Heart right ventricle (tissue), 16 donors: ENCODE data around the gene ACTN4. TPM values are rescaled to one million over a fixed set of nuclear protein-coding genes. Genes with fewer than 3 reads are reported as not detected.

Experiments
- ATAC-seq, 8 donors: fragments of 200-7000 bp; cut with Tn5 transposase; one replicate each; pipeline ENCODE4 v1.9.1; 2020; ENCODE audit warnings: mild to moderate bottlenecking in 8 of 8, moderate library complexity in 8 of 8, moderate number of reproducible peaks in 1 of 8
- DNase-seq, 2 donors: peaks; one replicate each; pipeline ENCODE4 v3.0.0-alpha.2; 2020
- H3K27ac ChIP-seq, 10 donors: fragments of 200-600 bp; sonication (generic) in 2 of 10; one replicate each; pipeline versions ENCODE4 v1.5.0 to v1.8.0; 2020 to 2022; ENCODE audit warnings: mild to moderate bottlenecking in 3 of 10
- H3K27me3 ChIP-seq, 7 donors: fragments of 200-600 bp; one replicate each; pipeline ENCODE4 v1.8.0; 2021 to 2022; ENCODE audit warnings: mild to moderate bottlenecking in 2 of 7
- H3K36me3 ChIP-seq, 9 donors: fragments of 200-600 bp; sonication (generic) in 1 of 9; one replicate each; pipeline versions ENCODE4 v1.5.0 to v1.8.0; 2020 to 2022; ENCODE audit warnings: mild to moderate bottlenecking in 2 of 9
- H3K4me1 ChIP-seq, 9 donors: fragments of 200-600 bp; sonication (generic) in 1 of 9; one replicate each; pipeline versions ENCODE4 v1.5.0 to v1.8.0; 2020 to 2022; ENCODE audit warnings: mild to moderate bottlenecking in 4 of 9
- H3K4me3 ChIP-seq, 10 donors: fragments of 200-600 bp; sonication (generic) in 2 of 10; one replicate each; pipeline versions ENCODE4 v1.5.0 to v1.8.0; 2020 to 2022; ENCODE audit warnings: mild to moderate bottlenecking in 7 of 10, moderate library complexity in 2 of 10
- H3K9me3 ChIP-seq, 11 donors: fragments of 200-600 bp in 10 of 11; sonication (generic) in 2 of 11; one replicate each; pipeline versions ENCODE4 v1.5.0 to v1.8.0; 2013 to 2022; ENCODE audit warnings: mild to moderate bottlenecking in 2 of 11, control low read depth in 1 of 11, moderate library complexity in 1 of 11
- CTCF ChIP-seq, 9 donors: fragments of 200-600 bp; sonication (generic) in 2 of 9; IDR thresholded peaks; one replicate each; pipeline versions ENCODE4 v1.5.0 to v1.8.0; 2021 to 2022; ENCODE audit warnings: antibody characterized with exemption in 9 of 9, mild to moderate bottlenecking in 5 of 9, moderate library complexity in 1 of 9
- WGBS, 2 donors: extraction: QIAGEN DNeasy Blood & Tissue Kit; methylation state at CpG; one replicate each; pipeline ENCODE4 v1.1.7; 2013; ENCODE audit warnings: inconsistent platforms in 1 of 2; 5-methylcytosine and 5-hydroxymethylcytosine counted together
- intact Hi-C, 10 donors: fragments of 100-400 bp; cut with DNase I; formaldehyde crosslinking; loops; one replicate each; pipeline versions ENCODE4 v1.11.1 to v1.14.2; 2022
- polyA plus RNA-seq, 2 donors: library from polyadenylated mRNA; stranded (reverse); fragments of 200-250 nt; gene quantifications; one replicate each; pipeline ENCODE4 v1.2.3, GENCODE V29; 2013
- total RNA-seq, 10 donors: library from RNA; stranded (reverse); fragmentation: NEBNext Ultra II Directional in 3 of 10; extraction: Animal tissue kit (Norgen Biotek cat#: 25700) in 3 of 10; gene quantifications; one replicate each; pipeline versions ENCODE4 v1.2.1 to v1.2.4, GENCODE V29; 2021 to 2023
- donor health status: Arrhythmogenic right ventricular cardiomyopathy.
- donor health status: ischemic (EF 13 %, LVEDD 7.1; RV severe dilation, severe dysfunction).
- donor health status: healthy with polysubstance abuse.
- donor health status: DM: no; HTN: yes; CAD: no.
- donor health status: DM: no; HTN: no; CAD: no.
- donor health status: ischemic (EF 25% LVEDD 6.9; RV normal size, moderate dysfunction).
- donor health status: ischemic (EF 25% LVEDD 5.7; RV mildly dilated, moderate dysfunction).
- donor health status: healthy.
- donor health status: DM: yes; HTN: yes; CAD: no.
- donor health status: Ischemic cardiomyopathy.
- donor health status: ischemic (EF 35%, LVEDD 5.7; RV mildly dilated, moderate dysfunction).
- donor health status: nonischemic (EF 11% LVEDD 7.7; RV severe dilation, severe dysfunction).
- donor health status: DM: yes; HTN: yes; CAD: no.
- donor health status: PGD.
- donor health status: ischemic (EF 29% LVEDD 5.4; RV normal size, mild dysfunction).
- donor health status: nonischemic (EF 23%, LVEDD 6.1; RV moderate dilation, normal function).

The ACTN4 gene
- total and polyA plus RNA-seq, 12 donors = 92.4 to 291 (median 149) TPM

GRCh38 chr19:38712161-38712748 lies 64.8 kb downstream of the ACTN4 start:
- Histone ChIP-seq H3K36me3 (peaks cover 0 to 100% (median 66%) of the 10 kb centered on the region in 9 donors), H3K27me3 (no peaks in the 10 kb centered on the region), H3K9me3 (no peaks in the 10 kb centered on the region), H3K27ac (peak overlapping the region; percentile 63 to 93 (median 84)), H3K4me3 (no peak overlapping the region), H3K4me1 (peaks cover 70 to 100% (median 86%) of the 10 kb centered on the region in 9 donors)
- no peak for DNase-seq
- TF ChIP-seq CTCF (IDR thresholded peaks at IDR 0.05) = no peak
- no peak for ATAC-seq
- 76% methylated on average over 15 of the region's 15 CpGs for WGBS, 2 donors
- intact Hi-C loops = loop anchor here in 2 of 10 donors (5.0 kb wide), 2 partner anchors 50 to 60 kb away; no protein-coding TSS in a partner anchor

DNA sequence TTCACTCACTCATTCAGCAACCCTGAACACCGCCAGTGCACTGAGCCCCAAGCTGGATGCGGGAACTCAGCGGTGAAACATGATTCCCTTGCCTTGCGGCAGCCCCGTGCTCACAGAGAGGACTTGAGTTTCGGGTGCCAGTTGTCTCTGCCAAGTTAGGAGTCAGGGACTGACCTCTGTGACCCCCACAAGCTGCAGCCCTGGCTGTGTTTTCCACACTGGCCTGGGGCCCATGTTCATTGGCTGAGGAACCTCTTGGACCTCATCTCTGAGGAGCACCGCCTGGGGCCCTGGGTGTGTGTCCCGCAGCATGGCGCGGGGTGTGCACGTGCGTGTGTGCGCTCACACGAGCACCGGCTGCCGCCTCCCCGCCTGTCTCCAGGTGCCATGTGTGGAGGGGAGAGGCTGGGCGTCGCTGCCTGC lies 65.8 kb downstream of the ACTN4 start:
- WGBS, 2 donors = 26 to 40% methylated on average over 19 of the region's 19 CpGs
- ATAC-seq = peak; percentile 14 to 49 (median 30)
- Histone ChIP-seq H3K4me3 (no peak overlapping the region), H3K4me1 (peaks cover 61 to 100% (median 79%) of the 10 kb centered on the region in 9 donors), H3K27ac (peak overlapping the region; percentile 54 to 93 (median 84)), H3K27me3 (no peaks in the 10 kb centered on the region), H3K9me3 (no peaks in the 10 kb centered on the region), H3K36me3 (peaks cover 6 to 100% (median 67%) of the 10 kb centered on the region in 9 donors)
- DNase-seq = peak; percentile 61 to 79
- no peak for TF ChIP-seq CTCF (IDR thresholded peaks at IDR 0.05)
- intact Hi-C loops = loop anchor here in 2 of 10 donors (5.0 kb wide), 2 partner anchors 51 to 61 kb away; no protein-coding TSS in a partner anchor

DNA sequence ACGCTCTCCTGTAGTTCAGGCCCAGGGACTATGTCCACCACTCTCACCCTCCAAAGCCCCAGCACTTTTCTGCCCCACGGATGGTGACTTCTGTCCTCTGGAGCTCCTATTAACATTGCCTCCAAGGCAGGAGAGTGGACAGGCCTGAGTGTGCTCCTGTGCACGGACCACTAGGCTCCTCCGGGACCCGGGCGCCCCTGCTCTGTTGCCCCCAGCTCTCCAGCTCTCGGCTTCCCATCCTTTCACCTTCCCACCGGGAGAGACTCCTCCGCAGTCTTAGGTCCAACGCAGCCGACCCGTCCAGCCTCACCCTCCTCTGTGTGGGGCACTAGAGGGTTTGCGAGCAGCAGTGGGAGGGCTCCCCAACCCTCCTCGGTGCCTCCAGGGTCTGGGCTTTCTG lies 66.4 kb downstream of the ACTN4 start:
- intact Hi-C loops = loop anchor here in 2 of 10 donors (5.0 kb wide), 2 partner anchors 52 to 62 kb away; no protein-coding TSS in a partner anchor
- H3K4me3 ChIP-seq = no peak overlapping the region
- no peaks in the 10 kb centered on the region for H3K9me3 ChIP-seq
- peaks cover 8 to 100% (median 67%) of the 10 kb centered on the region in 9 donors for H3K36me3 ChIP-seq
- no peak for TF ChIP-seq CTCF (IDR thresholded peaks at IDR 0.05)
- H3K27ac ChIP-seq = peak overlapping the region; percentile 54 to 93 (median 84)
- 65 to 74% methylated on average over 14 of the region's 14 CpGs for WGBS, 2 donors
- H3K4me1 ChIP-seq = peaks cover 61 to 100% (median 79%) of the 10 kb centered on the region in 9 donors
- no peak for DNase-seq
- no peaks in the 10 kb centered on the region for H3K27me3 ChIP-seq
- no peak for ATAC-seq

DNA sequence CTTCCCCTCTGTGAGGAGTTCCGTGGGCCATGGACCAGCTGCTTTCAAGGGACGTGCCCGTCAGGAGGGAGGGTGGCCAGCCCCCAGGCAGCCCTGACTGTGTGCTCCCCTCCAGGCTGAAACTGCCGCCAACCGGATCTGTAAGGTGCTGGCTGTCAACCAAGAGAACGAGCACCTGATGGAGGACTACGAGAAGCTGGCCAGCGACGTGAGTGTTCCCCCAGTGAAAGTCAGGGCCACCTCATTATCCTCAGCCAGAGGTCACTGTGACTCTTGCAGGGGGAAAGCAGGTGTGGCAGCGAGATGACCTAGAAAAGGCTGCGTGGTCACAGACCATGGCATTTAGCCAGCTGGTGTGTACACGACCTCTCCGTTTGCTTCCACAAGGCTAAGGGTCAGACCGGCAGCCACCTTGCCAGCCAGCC lies 66.9 kb downstream of the ACTN4 start:
- H3K27ac ChIP-seq = peak overlapping the region; percentile 54 to 93 (median 84)
- no peak overlapping the region for H3K4me3 ChIP-seq
- intact Hi-C loops = loop anchor here in 2 of 10 donors (5.0 kb wide), 2 partner anchors 52 to 62 kb away; no protein-coding TSS in a partner anchor
- TF ChIP-seq CTCF (IDR thresholded peaks at IDR 0.05) = no peak
- ATAC-seq (peak; percentile 2 to 30 (median 12)), DNase-seq (peak in 1 of 2 donors; percentile 59)
- peaks cover 61 to 100% (median 79%) of the 10 kb centered on the region in 9 donors for H3K4me1 ChIP-seq
- no peaks in the 10 kb centered on the region for H3K27me3 ChIP-seq
- H3K9me3 ChIP-seq = no peaks in the 10 kb centered on the region
- 47 to 64% methylated on average over 14 of the region's 14 CpGs for WGBS, 2 donors
- peaks cover 8 to 100% (median 67%) of the 10 kb centered on the region in 9 donors for H3K36me3 ChIP-seq
